HepG2 (cell line): ENCODE measurements around the gene SMARCE1. TPM values are rescaled to one million over a fixed set of nuclear protein-coding genes. Genes with fewer than 3 reads are reported as not detected.

Source experiments
- GABPB1 ChIP-seq: IDR thresholded peaks from 2 replicates; pipeline ENCODE4 v1.6.1; 2016; ENCODE audit warnings: mild to moderate bottlenecking, missing genetic modification reagents, moderate library complexity, missing compliant biosample characterization
- GATA4 ChIP-seq: sonication (generic); IDR thresholded peaks from 2 replicates; pipeline ENCODE4 v1.6.1; 2016; ENCODE audit warnings: antibody characterized with exemption, low read depth, borderline replicate concordance
- HNF4A ChIP-seq: sonication (generic); formaldehyde crosslinking; IDR thresholded peaks from 2 replicates; pipeline ENCODE4 v1.4.0; 2020; ENCODE audit warnings: missing genetic modification reagents
- PAF1 ChIP-seq: IDR thresholded peaks from 2 replicates; pipeline ENCODE4 v1.6.1; 2016; ENCODE audit warnings: missing genetic modification reagents, missing compliant biosample characterization
- PAWR ChIP-seq: sonication (generic); formaldehyde crosslinking; IDR thresholded peaks from 2 replicates; pipeline ENCODE4 v1.4.0; 2020; ENCODE audit warnings: missing genetic modification reagents, mild to moderate bottlenecking, borderline replicate concordance
- SALL1 ChIP-seq: sonication (generic); formaldehyde crosslinking; IDR thresholded peaks from 2 replicates; pipeline ENCODE4 v1.8.0; 2022; ENCODE audit warnings: mild to moderate bottlenecking, missing genetic modification reagents
- SALL2 ChIP-seq: sonication (generic); formaldehyde crosslinking; IDR thresholded peaks from 2 replicates; pipeline ENCODE4 v1.8.1; 2023; ENCODE audit warnings: mild to moderate bottlenecking, missing genetic modification reagents, inconsistent platforms
- SMAD3 ChIP-seq: sonication (generic); formaldehyde crosslinking; IDR thresholded peaks from 2 replicates; pipeline ENCODE4 v1.4.0; 2020; ENCODE audit warnings: missing genetic modification reagents
- SP5 ChIP-seq: IDR thresholded peaks from 2 replicates; pipeline ENCODE4 v1.6.1; 2016; ENCODE audit warnings: low read depth, borderline replicate concordance
- TBX2 ChIP-seq: sonication (generic); formaldehyde crosslinking; IDR thresholded peaks from 2 replicates; pipeline ENCODE4 v1.5.0; 2020; ENCODE audit warnings: missing genetic modification reagents, mild to moderate bottlenecking, borderline replicate concordance
- TMF1 ChIP-seq: sonication (generic); formaldehyde crosslinking; IDR thresholded peaks from 2 replicates; pipeline ENCODE4 v1.8.1; 2022; ENCODE audit warnings: low read depth, missing genetic modification reagents
- ZBTB20 ChIP-seq: sonication (generic); formaldehyde crosslinking; IDR thresholded peaks from 2 replicates; pipeline ENCODE4 v1.8.1; 2023; ENCODE audit warnings: missing genetic modification reagents, low read depth, mild to moderate bottlenecking, borderline replicate concordance
- ZNF160 ChIP-seq: sonication (generic); formaldehyde crosslinking; IDR thresholded peaks from 2 replicates; pipeline ENCODE4 v1.8.0; 2022; ENCODE audit warnings: mild to moderate bottlenecking, inconsistent platforms, missing genetic modification reagents
- ZNF432 ChIP-seq: sonication (generic); formaldehyde crosslinking; IDR thresholded peaks from 2 replicates; pipeline ENCODE4 v1.5.0; 2020; ENCODE audit warnings: missing genetic modification reagents, mild to moderate bottlenecking, borderline replicate concordance
- ZSCAN29 ChIP-seq: sonication (generic); formaldehyde crosslinking; conservative IDR thresholded peaks from 2 replicates; pipeline ENCODE4 v1.4.0; 2020; ENCODE audit warnings: mild to moderate bottlenecking, missing genetic modification reagents
- polyA plus RNA-seq, 8 experiments: library from polyadenylated mRNA; depleted of rRNA in 3 of 8; stranded (reverse) in 7 of 8; unstranded in 1 of 8; fragments of >200 nt; fragmentation: Illumina TruSeq in 4 of 8; extraction: Trizol in 4 of 8; gene quantifications; 2 replicates each; pipeline versions ENCODE4 v1.2.1 to v1.2.3, GENCODE V29; 2011 to 2016; ENCODE audit warnings: low read depth in 4 of 8, missing spikeins in 1 of 8, mixed read lengths in 1 of 8; ENCODE audit not compliant: insufficient read depth in 1 of 8
- total RNA-seq, 5 experiments: library from RNA; depleted of rRNA; stranded (reverse); fragments of >200 nt; fragmentation: Illumina TruSeq; extraction: Trizol; gene quantifications; 2 replicates each; pipeline ENCODE4 v1.2.3, GENCODE V29; 2016; ENCODE audit warnings: low read depth in 1 of 5
- TF ChIP-seq, protein P1 (sequence below): sonication (generic); formaldehyde crosslinking; IDR thresholded peaks from one replicate; pipeline ENCODE4 v1.5.1; 2020; ENCODE audit warnings: mild to moderate bottlenecking, missing genetic modification reagents; ENCODE audit errors: not compliant biosample characterization
- TF ChIP-seq, protein P2 (sequence below): IDR thresholded peaks from 2 replicates; pipeline ENCODE4 v1.6.1; 2012; ENCODE audit warnings: inconsistent platforms
- TF ChIP-seq, protein P3 (sequence below): sonication (generic); formaldehyde crosslinking; IDR thresholded peaks from 2 replicates; pipeline ENCODE4 v1.4.0; 2020; ENCODE audit warnings: missing genetic modification reagents

SMARCE1 gene
- total and polyA plus RNA-seq, 2 of the 13 experiments (the other 11 are each of a cell fraction or from before 2014, with no cell fraction given): 43.5 to 127 TPM

DNA sequence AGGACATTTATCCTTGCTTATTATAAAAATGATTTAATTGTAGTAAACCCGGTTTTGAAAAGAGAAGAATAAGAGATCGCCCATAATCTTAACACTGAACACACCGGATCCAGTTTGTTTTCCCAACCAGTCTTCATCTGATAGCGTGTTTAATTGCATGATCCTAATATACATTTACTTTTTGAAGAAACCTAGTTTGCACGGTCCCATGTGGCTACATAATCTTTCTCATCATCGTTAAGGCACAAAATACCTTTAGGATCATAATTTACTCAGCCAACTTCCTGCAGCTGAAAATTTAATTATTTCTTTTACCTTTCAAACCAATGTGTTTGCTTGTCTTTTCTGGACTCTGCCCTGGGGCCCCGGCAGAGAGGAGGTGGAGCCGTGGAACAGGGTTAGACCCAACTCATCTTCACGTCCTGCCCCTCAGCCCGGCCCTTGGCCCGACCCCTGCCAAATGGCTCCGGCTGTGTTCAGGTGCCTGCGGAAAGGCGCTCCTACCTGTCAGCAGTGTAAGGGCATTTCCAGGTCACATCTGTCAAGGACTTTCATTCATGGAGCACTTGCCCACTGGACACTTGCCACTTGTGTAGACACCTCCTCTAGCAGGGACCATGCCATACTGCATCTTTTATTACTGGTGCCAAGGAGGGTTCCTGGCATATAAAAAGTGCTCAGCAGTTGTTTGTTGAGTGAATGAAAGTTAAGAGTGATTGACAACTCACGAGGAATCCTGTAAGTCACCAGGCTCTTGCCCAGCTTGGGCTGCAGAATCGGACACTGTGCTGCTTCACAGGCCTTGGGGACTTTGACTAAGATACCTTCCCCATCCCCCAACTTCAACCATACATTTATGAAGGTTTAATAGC lies 28.6 kb downstream of the SMARCE1 start (continued):
- TF ChIP-seq, protein P1, sequence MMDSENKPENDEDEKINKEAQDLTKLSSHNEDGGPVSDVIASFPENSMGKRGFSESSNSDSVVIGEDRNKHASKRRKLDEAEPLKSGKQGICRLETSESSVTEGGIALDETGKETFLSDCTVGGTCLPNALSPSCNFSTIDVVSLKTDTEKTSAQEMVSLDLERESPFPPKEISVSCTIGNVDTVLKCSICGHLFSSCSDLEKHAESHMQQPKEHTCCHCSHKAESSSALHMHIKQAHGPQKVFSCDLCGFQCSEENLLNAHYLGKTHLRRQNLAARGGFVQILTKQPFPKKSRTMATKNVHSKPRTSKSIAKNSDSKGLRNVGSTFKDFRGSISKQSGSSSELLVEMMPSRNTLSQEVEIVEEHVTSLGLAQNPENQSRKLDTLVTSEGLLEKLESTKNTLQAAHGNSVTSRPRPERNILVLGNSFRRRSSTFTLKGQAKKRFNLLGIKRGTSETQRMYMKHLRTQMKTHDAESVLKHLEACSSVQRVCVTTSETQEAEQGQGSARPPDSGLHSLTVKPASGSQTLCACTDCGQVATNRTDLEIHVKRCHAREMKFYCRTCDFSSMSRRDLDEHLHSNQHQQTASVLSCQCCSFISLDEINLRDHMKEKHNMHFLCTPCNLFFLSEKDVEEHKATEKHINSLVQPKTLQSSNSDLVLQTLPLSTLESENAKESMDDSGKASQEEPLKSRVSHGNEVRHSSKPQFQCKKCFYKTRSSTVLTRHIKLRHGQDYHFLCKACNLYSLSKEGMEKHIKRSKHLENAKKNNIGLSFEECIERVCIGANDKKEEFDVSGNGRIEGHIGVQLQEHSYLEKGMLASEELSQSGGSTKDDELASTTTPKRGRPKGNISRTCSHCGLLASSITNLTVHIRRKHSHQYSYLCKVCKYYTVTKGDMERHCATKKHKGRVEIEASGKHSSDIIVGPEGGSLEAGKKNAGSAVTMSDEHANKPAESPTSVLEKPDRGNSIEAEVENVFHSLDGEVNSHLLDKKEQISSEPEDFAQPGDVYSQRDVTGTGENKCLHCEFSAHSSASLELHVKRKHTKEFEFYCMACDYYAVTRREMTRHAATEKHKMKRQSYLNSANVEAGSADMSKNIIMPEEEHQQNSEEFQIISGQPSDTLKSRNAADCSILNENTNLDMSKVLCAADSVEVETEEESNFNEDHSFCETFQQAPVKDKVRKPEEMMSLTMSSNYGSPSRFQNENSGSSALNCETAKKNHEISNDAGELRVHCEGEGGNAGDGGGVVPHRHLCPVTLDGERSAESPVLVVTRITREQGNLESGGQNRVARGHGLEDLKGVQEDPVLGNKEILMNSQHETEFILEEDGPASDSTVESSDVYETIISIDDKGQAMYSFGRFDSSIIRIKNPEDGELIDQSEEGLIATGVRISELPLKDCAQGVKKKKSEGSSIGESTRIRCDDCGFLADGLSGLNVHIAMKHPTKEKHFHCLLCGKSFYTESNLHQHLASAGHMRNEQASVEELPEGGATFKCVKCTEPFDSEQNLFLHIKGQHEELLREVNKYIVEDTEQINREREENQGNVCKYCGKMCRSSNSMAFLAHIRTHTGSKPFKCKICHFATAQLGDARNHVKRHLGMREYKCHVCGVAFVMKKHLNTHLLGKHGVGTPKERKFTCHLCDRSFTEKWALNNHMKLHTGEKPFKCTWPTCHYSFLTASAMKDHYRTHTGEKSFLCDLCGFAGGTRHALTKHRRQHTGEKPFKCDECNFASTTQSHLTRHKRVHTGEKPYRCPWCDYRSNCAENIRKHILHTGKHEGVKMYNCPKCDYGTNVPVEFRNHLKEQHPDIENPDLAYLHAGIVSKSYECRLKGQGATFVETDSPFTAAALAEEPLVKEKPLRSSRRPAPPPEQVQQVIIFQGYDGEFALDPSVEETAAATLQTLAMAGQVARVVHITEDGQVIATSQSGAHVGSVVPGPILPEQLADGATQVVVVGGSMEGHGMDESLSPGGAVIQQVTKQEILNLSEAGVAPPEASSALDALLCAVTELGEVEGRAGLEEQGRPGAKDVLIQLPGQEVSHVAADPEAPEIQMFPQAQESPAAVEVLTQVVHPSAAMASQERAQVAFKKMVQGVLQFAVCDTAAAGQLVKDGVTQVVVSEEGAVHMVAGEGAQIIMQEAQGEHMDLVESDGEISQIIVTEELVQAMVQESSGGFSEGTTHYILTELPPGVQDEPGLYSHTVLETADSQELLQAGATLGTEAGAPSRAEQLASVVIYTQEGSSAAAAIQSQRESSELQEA (CRISPR knock-in tag): peak; percentile 57
- TF ChIP-seq ZNF160 (CRISPR knock-in tag): 0 out of 2 replicates have a peak, but pooled peaks have one; percentile 33
- no peak for TF ChIP-seq PAF1 (CRISPR knock-in tag)
- TF ChIP-seq ZSCAN29 (CRISPR knock-in tag): 0 out of 2 replicates have a peak, but pooled peaks have one; percentile 63
- TF ChIP-seq, protein P2, sequence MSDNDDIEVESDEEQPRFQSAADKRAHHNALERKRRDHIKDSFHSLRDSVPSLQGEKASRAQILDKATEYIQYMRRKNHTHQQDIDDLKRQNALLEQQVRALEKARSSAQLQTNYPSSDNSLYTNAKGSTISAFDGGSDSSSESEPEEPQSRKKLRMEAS: 0 out of 2 replicates have a peak, but pooled peaks have one; percentile 11
- no peak for TF ChIP-seq ZNF432 (CRISPR knock-in tag)
- no peak for TF ChIP-seq SALL2 (CRISPR knock-in tag)
- TF ChIP-seq, protein P3, sequence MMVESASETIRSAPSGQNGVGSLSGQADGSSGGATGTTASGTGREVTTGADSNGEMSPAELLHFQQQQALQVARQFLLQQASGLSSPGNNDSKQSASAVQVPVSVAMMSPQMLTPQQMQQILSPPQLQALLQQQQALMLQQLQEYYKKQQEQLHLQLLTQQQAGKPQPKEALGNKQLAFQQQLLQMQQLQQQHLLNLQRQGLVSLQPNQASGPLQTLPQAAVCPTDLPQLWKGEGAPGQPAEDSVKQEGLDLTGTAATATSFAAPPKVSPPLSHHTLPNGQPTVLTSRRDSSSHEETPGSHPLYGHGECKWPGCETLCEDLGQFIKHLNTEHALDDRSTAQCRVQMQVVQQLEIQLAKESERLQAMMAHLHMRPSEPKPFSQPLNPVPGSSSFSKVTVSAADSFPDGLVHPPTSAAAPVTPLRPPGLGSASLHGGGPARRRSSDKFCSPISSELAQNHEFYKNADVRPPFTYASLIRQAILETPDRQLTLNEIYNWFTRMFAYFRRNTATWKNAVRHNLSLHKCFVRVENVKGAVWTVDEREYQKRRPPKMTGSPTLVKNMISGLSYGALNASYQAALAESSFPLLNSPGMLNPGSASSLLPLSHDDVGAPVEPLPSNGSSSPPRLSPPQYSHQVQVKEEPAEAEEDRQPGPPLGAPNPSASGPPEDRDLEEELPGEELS (CRISPR knock-in tag): peak; percentile 25; the same call in 1 of the 2 replicates
- no peak for TF ChIP-seq PAWR (CRISPR knock-in tag)
- no peak for TF ChIP-seq TMF1
- no peak for TF ChIP-seq GATA4
- peak; percentile 89 for TF ChIP-seq HNF4A (CRISPR knock-in tag)
- TF ChIP-seq SP5 (CRISPR knock-in tag): 0 out of 2 replicates have a peak, but pooled peaks have one; percentile 44
- TF ChIP-seq SALL1 (CRISPR knock-in tag): peak; percentile 89
- TF ChIP-seq GABPB1 (CRISPR knock-in tag): peak; percentile 21; the same call in 1 of the 2 replicates
- peak; percentile 47 for TF ChIP-seq TBX2 (CRISPR knock-in tag)
- TF ChIP-seq SMAD3 (CRISPR knock-in tag): no peak
- no peak for TF ChIP-seq ZBTB20
